H1 (cell line): Measurements from ENCODE around the gene HILPDA. TPM values are rescaled to one million over a fixed set of nuclear protein-coding genes. Genes with fewer than 3 reads are reported as not detected.

Experiments
- CTCF ChIA-PET: fragments of 300-600 bp; sonication (Branson Sonifier 250); formaldehyde crosslinking; loops from one replicate; lab custom pipeline; 2021; ENCODE audit not compliant: partially characterized antibody; lab: Charles Lee
- POLR2A ChIA-PET: fragments of 300-600 bp; sonication (Branson Sonifier 250); formaldehyde crosslinking; loops from one replicate; lab custom pipeline; 2021; ENCODE audit warnings: inconsistent platforms; ENCODE audit not compliant: partially characterized antibody; lab: Charles Lee
- DNase-seq, 2 experiments: peaks; one replicate each; pipeline versions ENCODE4 v3.0.0 to v3.0.0-alpha.2; 2010 to 2022; ENCODE audit warnings: low spot score in 2 of 2, low read depth in 1 of 2, mixed read lengths in 1 of 2
- FAIRE-seq: peaks from 2 replicates; lab custom pipeline; 2011; peaks lifted over from hg19 to GRCh38; lab: Jason Lieb, UNC
- H2AFZ ChIP-seq: 2 replicates; pipeline ENCODE4 v1.8.1; 2012; ENCODE audit warnings: low read length, inconsistent platforms
- H2AK5ac ChIP-seq: 2 replicates; pipeline ENCODE4 v1.6.1; 2013; ENCODE audit warnings: low read depth, low read length
- H2BK120ac ChIP-seq: replicated peaks from 2 replicates; pipeline ENCODE3; 2013; ENCODE audit warnings: low read depth, low read length, inconsistent platforms
- H2BK12ac ChIP-seq: 2 replicates; pipeline ENCODE4 v1.6.1; 2013; ENCODE audit warnings: low read depth, low read length
- H2BK15ac ChIP-seq: 2 replicates; pipeline ENCODE4 v1.6.1; 2013; ENCODE audit warnings: low read length
- H2BK20ac ChIP-seq: 2 replicates; pipeline ENCODE4 v1.6.1; 2013; ENCODE audit warnings: low read length
- H2BK5ac ChIP-seq: 2 replicates; pipeline ENCODE4 v1.6.1; 2013; ENCODE audit warnings: low read depth, low read length
- H3K14ac ChIP-seq: 2 replicates; pipeline ENCODE4 v1.6.1; 2013; ENCODE audit warnings: inconsistent platforms; ENCODE audit not compliant: insufficient read length
- H3K18ac ChIP-seq: 2 replicates; pipeline ENCODE4 v1.6.1; 2013; ENCODE audit warnings: low read length; ENCODE audit errors: extremely low read depth
- H3K23ac ChIP-seq: 2 replicates; pipeline ENCODE4 v1.6.1; 2013; ENCODE audit warnings: inconsistent platforms; ENCODE audit not compliant: insufficient read length
- H3K23me2 ChIP-seq: 2 replicates; pipeline ENCODE4 v1.6.1; 2013; ENCODE audit warnings: low read depth, low read length
- H3K27ac ChIP-seq: 2 replicates; pipeline ENCODE4 v1.6.1; 2011; ENCODE audit warnings: low read depth, low read length, inconsistent platforms
- H3K27me3 ChIP-seq, 4 experiments: replicated peaks in 1 of 4; 1 replicate in 1 of 4; 2 replicates in 3 of 4; pipeline versions ENCODE4 v1.6.1 to v1.8.1; 2011 to 2013; ENCODE audit warnings: low read length in 3 of 4, mild to moderate bottlenecking in 3 of 4, inconsistent platforms in 2 of 4, mixed read lengths in 2 of 4, moderate library complexity in 1 of 4; ENCODE audit not compliant: control insufficient read depth in 3 of 4, insufficient read depth in 3 of 4; ENCODE audit errors: extremely low read depth in 1 of 4
- H3K36me3 ChIP-seq, 4 experiments: 2 replicates each; pipeline versions ENCODE4 v1.6.1 to v1.8.1; 2011 to 2013; ENCODE audit warnings: mild to moderate bottlenecking in 4 of 4, low read length in 3 of 4, moderate library complexity in 2 of 4, control low read depth in 1 of 4, inconsistent platforms in 1 of 4; ENCODE audit not compliant: insufficient read depth in 4 of 4, control insufficient read depth in 2 of 4
- H3K4ac ChIP-seq: replicated peaks from 2 replicates; pipeline ENCODE3; 2013; ENCODE audit warnings: low read length, low read depth, mixed read lengths, inconsistent platforms; ENCODE audit not compliant: insufficient read length
- H3K4me1 ChIP-seq, 4 experiments: replicated peaks in 1 of 4; 1 replicate in 1 of 4; 2 replicates in 3 of 4; pipeline versions ENCODE4 v1.6.1 to v1.8.1; 2011 to 2013; ENCODE audit warnings: low read length in 3 of 4, inconsistent platforms in 2 of 4, mixed read lengths in 1 of 4; ENCODE audit not compliant: insufficient read depth in 4 of 4, control insufficient read depth in 3 of 4
- H3K4me2 ChIP-seq, 2 experiments: 2 replicates each; pipeline versions ENCODE4 v1.6.1 to v1.8.1; 2011 to 2013; ENCODE audit warnings: low read depth in 2 of 2, low read length in 2 of 2, control low read depth in 1 of 2, inconsistent platforms in 1 of 2, mild to moderate bottlenecking in 1 of 2; ENCODE audit not compliant: insufficient read depth in 1 of 2
- H3K4me3 ChIP-seq, 4 experiments: fragments of 200-600, 300-600 bp in 1 of 4; sonication (generic), shearing (Covaris generic), sonication (Bioruptor Twin) in 1 of 4; 2 replicates each; pipeline versions ENCODE4 v1.5.1 to v1.8.1; 2011 to 2016; ENCODE audit warnings: low read length in 4 of 4, low read depth in 3 of 4, control low read depth in 2 of 4, inconsistent platforms in 2 of 4, mild to moderate bottlenecking in 2 of 4, mixed read lengths in 1 of 4, moderate library complexity in 1 of 4; ENCODE audit not compliant: insufficient read depth in 2 of 4; ENCODE audit errors: extremely low read depth in 1 of 4
- H3K56ac ChIP-seq: replicated peaks from 2 replicates; pipeline ENCODE3; 2013; ENCODE audit warnings: low read depth, mild to moderate bottlenecking, mixed read lengths, low read length, inconsistent platforms; ENCODE audit not compliant: insufficient read length
- H3K79me1 ChIP-seq: 2 replicates; pipeline ENCODE4 v1.6.1; 2013; ENCODE audit warnings: low read depth, low read length, control low read depth
- H3K79me2 ChIP-seq, 2 experiments: 2 replicates each; pipeline versions ENCODE4 v1.6.1 to v1.8.1; 2012 to 2013; ENCODE audit warnings: low read length in 2 of 2, mild to moderate bottlenecking in 2 of 2, inconsistent platforms in 1 of 2; ENCODE audit not compliant: insufficient read depth in 2 of 2, control insufficient read depth in 1 of 2
- H3K9ac ChIP-seq, 4 experiments: replicated peaks in 1 of 4; 1 replicate in 1 of 4; 2 replicates in 3 of 4; pipeline versions ENCODE4 v1.6.1 to v1.8.1; 2011 to 2013; ENCODE audit warnings: low read depth in 3 of 4, low read length in 3 of 4, control low read depth in 2 of 4, mild to moderate bottlenecking in 2 of 4, moderate library complexity in 2 of 4, inconsistent platforms in 1 of 4; ENCODE audit errors: extremely low read depth in 1 of 4
- H3K9me3 ChIP-seq, 2 experiments: 2 replicates each; pipeline versions ENCODE4 v1.6.1 to v1.8.1; 2012 to 2013; ENCODE audit warnings: mild to moderate bottlenecking in 2 of 2, moderate library complexity in 2 of 2, control low read depth in 1 of 2, inconsistent platforms in 1 of 2, low read depth in 1 of 2, low read length in 1 of 2, mixed read lengths in 1 of 2; ENCODE audit not compliant: insufficient read depth in 2 of 2
- H4K20me1 ChIP-seq, 2 experiments: replicated peaks in 1 of 2; 2 replicates each; pipeline versions ENCODE3 to v1.8.1; 2011 to 2013; ENCODE audit warnings: inconsistent platforms in 2 of 2, low read length in 2 of 2, mild to moderate bottlenecking in 1 of 2; ENCODE audit not compliant: insufficient read depth in 2 of 2, control insufficient read depth in 1 of 2
- H4K5ac ChIP-seq: 2 replicates; pipeline ENCODE4 v1.6.1; 2013; ENCODE audit warnings: low read length, low read depth, mixed read lengths, inconsistent platforms; ENCODE audit not compliant: insufficient read length
- H4K8ac ChIP-seq: 2 replicates; pipeline ENCODE4 v1.8.0; 2013; ENCODE audit warnings: mild to moderate bottlenecking, moderate library complexity, low read length, inconsistent platforms; ENCODE audit not compliant: insufficient read depth; ENCODE audit errors: extremely low read depth
- H4K91ac ChIP-seq: replicated peaks from 2 replicates; pipeline ENCODE3; 2013; ENCODE audit warnings: low read length, mixed read lengths, inconsistent platforms; ENCODE audit not compliant: insufficient read length
- ASH2L ChIP-seq: fragments of 200-600, 300-600 bp; sonication (generic); IDR thresholded peaks from one replicate; pipeline ENCODE4 v1.7.1; 2017; ENCODE audit warnings: low read length
- KDM5A ChIP-seq: fragments of 200-600 bp; IDR thresholded peaks from 2 replicates; pipeline ENCODE4 v1.7.1; 2012; ENCODE audit warnings: mild to moderate bottlenecking, low read length, inconsistent platforms, mixed read lengths
- SUZ12 ChIP-seq: fragments of 200-600 bp; sonication (generic); IDR thresholded peaks from 2 replicates; pipeline ENCODE4 v1.6.1; 2012; ENCODE audit warnings: mild to moderate bottlenecking, inconsistent platforms, low read length, moderate library complexity, mixed read lengths
- ZNF274 ChIP-seq: IDR thresholded peaks from 2 replicates; pipeline ENCODE4 v1.7.0; 2012; ENCODE audit warnings: low read length, borderline replicate concordance; ENCODE audit errors: extremely low read depth
- WGBS, 2 experiments: shearing (Covaris generic) in 1 of 2; methylation state at CpG; one replicate each; pipeline versions ENCODE4 v1.1.6 to v1.1.7; 2013 to 2015; ENCODE audit warnings: low lambda C conversion rate in 2 of 2, mixed read lengths in 2 of 2, inconsistent platforms in 1 of 2, low coverage in 1 of 2, missing lambda C conversion rate in 1 of 2; ENCODE audit not compliant: insufficient replicate concordance in 2 of 2, insufficient coverage in 1 of 2, insufficient read length in 1 of 2; ENCODE audit errors: extremely low coverage in 1 of 2, missing lambda C conversion rate in 1 of 2; 5-methylcytosine and 5-hydroxymethylcytosine counted together
- polyA plus RNA-seq, 7 experiments: library from polyadenylated mRNA; depleted of rRNA in 3 of 7; stranded (reverse) in 5 of 7; unstranded in 2 of 7; fragments of >200 nt in 5 of 7; fragments of 200-250 nt in 2 of 7; gene quantifications; 1 replicate in 5 of 7; 2 replicates in 1 of 7; 4 replicates in 1 of 7; pipeline versions ENCODE4 v1.2.1 to v1.2.3, GENCODE V29; 2011 to 2013; ENCODE audit warnings: missing spikeins in 2 of 7, mixed read lengths in 2 of 7
- total RNA-seq: library from RNA; stranded (reverse); fragmentation: NEBNext Ultra II Directional; extraction: Animal tissue kit (Norgen Biotek cat#: 25700); gene quantifications from 2 replicates; pipeline ENCODE4 v1.2.1, GENCODE V29; 2021

HILPDA gene
- total and polyA plus RNA-seq, 2 of the 8 experiments (the other 6 are each of a cell fraction or from before 2014, with no cell fraction given) = 35.6 to 80.0 TPM

DNA sequence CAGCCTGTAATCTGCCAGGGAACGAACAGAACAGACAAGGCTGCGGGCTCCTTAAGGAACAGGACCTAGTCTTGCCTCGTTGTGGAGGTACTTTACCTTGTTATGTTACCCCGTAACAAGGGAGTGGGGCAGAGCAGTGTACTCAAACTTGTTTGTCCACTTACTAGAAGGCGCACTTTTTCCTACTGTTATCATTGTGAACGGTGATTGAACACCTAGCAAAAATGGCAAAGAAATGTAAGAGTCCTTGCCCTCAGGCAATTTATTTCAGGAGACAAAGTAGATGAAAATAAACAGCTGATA lies 45.3 kb upstream of the HILPDA start:
- H3K4ac ChIP-seq = no peak overlapping the region
- H4K91ac ChIP-seq = no peak overlapping the region
- 10% methylated on average over 6 of the region's 6 CpGs; no CpG with 5 or more reads in 1 of the 2 experiments for WGBS, 2 experiments
- H2AK5ac ChIP-seq = no peak overlapping the region
- H3K9ac ChIP-seq = 0 out of 7 replicates have a peak overlapping the region, but pooled peaks of 1 of the 4 experiments have one; percentile 38
- H3K27me3 ChIP-seq = peaks cover 33 to 66% (median 47%) of the 10 kb centered on the region in 4 experiments
- H3K14ac ChIP-seq = no peak overlapping the region
- no peak overlapping the region for H2BK5ac ChIP-seq
- H3K56ac ChIP-seq = peak overlapping the region; percentile 75
- H4K5ac ChIP-seq = no peak overlapping the region
- no peak overlapping the region; the same call in 1 of the 2 replicates for H3K18ac ChIP-seq
- H3K36me3 ChIP-seq = no peaks in the 10 kb centered on the region
- no peak overlapping the region for H2BK15ac ChIP-seq
- no peaks in the 10 kb centered on the region for H3K9me3 ChIP-seq
- peak overlapping the region; percentile 52 to 78 (median 64) for H3K4me3 ChIP-seq
- H3K4me1 ChIP-seq = peaks cover 0 to 23% (median 17%) of the 10 kb centered on the region in 4 experiments; a peak in 6 of 7 replicates
- no peak overlapping the region for H3K23ac ChIP-seq
- H3K23me2 ChIP-seq = peaks cover 12% of the 10 kb centered on the region; the same call in 1 of the 2 replicates
- no peaks in the 10 kb centered on the region for H3K79me2 ChIP-seq
- no peaks in the 10 kb centered on the region for H3K79me1 ChIP-seq
- no peak overlapping the region for H2BK12ac ChIP-seq
- H3K4me2 ChIP-seq = peak overlapping the region; percentile 94 to 95
- H2AFZ ChIP-seq = peak overlapping the region; percentile 94
- H4K8ac ChIP-seq = no peak overlapping the region
- no peak overlapping the region for H3K27ac ChIP-seq
- no peak for DNase-seq
- H4K20me1 ChIP-seq = peaks cover 5 to 14% of the 10 kb centered on the region in 2 experiments
- POLR2A ChIA-PET = interaction anchor here (1.0 to 1.3 kb wide), 4 partner anchors 13 to 453 kb away, joined by 3 read pairs; no protein-coding TSS in a partner anchor
- CTCF ChIA-PET = interaction anchor here (0.6 to 24.8 kb wide), 8 partner anchors 8 to 63 kb away, joined by 3 to 348 read pairs (median 21); no protein-coding TSS in a partner anchor
- no peak overlapping the region for H2BK120ac ChIP-seq
- no peak overlapping the region for H2BK20ac ChIP-seq
- TF ChIP-seq ZNF274 (no peak), SUZ12 (no peak), ASH2L (peak; percentile 9), KDM5A (no peak)
- no peak for FAIRE-seq
